GM18505 (cell line): ENCODE data around the gene ODAD4.

Experiments
- ATAC-seq: cut with Tn5 transposase; IDR thresholded peaks from one replicate; pipeline ENCODE4 v1.9.1; 2021; ENCODE audit not compliant: unreplicated experiment
- POLR2A ChIP-seq: IDR thresholded peaks from 4 replicates; pipeline ENCODE4 v1.6.1; 2011; ENCODE audit warnings: borderline replicate concordance; ENCODE audit not compliant: insufficient read depth, insufficient read length; ENCODE audit errors: extremely low read depth

ODAD4 gene

DNA sequence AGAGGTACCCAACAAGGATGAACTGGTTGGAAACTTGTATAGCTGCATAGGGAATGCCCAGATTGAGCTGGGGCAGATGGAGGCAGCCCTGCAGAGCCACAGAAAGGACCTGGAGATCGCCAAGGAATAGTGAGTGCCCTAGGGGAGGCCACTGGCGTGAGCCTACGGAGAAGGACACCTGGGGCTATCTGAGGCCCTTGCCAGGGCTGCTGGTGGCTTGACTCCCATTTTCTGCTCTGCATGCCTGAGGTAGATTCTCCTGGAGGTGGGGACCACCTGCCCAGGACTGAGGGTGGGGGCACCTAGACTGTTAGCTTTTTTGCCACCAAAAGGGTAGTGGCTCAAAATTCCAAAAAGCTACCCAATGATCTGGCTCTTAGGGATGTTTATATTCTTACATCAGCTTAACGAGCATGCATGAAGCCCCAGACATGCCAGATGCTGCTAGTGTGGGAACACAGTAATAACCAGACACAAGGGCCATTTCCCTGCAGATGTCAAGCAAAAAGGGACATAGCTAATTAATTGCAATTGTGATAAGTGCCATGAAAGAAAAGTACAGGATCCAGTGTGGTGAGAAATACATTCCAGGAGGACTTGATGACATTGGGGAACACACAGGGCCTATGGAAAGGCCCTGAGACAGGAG, 8.8 kb downstream of the ODAD4 start:
- no peak for TF ChIP-seq POLR2A
- ATAC-seq: no peak

DNA sequence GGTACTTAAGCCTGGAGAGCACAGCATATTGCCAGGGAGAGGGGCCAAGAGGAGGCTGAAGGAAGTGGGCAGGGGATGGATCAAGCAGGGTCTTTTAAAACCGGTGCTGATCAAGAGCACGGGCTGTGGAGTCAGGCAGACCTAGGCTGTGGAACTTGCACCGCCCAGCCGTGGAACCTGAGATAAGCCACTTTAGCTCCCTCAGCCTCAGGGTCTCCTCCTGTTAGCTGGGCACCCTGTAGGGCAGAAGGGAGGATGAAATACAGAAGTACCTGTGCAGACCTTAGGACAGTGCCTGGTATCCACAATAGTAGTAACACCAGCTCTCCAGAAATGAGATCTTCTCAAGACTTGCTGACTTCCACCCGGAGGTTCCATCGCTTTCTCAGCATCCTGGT, 9.3 kb downstream of the ODAD4 start:
- no peak for TF ChIP-seq POLR2A
- ATAC-seq: no peak

GRCh38 chr17:41941168-41941567, 10.8 kb downstream of the ODAD4 start:
- no peak for TF ChIP-seq POLR2A

DNA sequence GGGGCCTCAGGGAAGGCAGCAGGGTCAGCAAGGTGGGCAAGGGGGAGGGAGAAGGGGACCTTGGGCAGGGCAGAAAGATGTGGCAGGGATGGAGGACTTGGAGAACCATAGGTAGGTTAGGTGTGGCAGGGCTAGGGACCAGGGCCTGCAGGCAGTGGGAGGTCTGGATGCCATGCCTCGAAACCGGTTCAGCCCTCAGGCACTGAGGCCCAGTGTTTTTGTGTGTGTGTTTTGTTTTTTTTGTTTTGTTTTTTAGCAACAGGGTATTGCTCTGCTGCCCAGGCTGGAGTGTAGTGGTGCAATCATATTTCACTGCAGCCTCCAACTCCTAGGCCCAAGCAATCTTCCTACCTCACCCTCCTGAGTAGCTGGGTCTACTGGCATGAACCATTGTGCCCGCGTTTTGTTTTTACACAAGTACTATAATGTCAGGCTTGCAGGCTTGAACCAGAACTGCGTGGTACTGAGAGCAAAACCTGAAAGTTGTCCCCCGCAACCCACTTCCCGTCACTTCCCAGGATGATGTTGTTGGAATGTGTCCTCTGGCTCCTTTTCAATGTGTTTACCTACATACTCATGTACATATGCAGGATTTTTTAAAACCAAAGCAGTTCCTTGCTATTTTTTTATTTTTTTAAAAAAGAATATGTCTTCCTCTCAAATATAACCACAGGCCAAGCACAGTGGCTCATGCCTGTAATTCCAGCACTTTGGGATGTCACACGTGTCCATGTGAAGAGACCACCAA, 12.4 kb downstream of the ODAD4 start:
- ATAC-seq: no peak
- no peak for TF ChIP-seq POLR2A

More at GRCh38 chr17:41941168-41941567, 10.8 kb downstream of the ODAD4 start:
- ATAC-seq: no peak

DNA sequence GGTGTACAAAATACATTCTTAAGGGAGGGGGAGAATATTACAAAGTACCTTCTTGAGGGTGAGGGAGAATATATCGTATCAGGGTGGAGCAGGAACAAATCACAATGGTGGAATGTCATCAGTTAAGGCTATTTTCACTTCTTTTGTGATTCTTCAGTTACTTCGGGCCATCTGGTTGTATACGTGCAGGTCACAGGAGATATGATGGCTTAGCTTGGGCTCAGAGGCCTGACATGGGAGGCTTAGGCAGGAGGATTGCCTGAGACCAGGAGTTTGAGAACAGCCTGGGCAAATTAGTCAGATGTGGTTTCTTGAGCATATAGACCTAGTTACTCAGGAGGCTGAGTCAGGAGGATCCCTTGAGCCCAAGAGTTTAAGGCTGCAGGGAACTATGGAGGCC, 13.1 kb downstream of the ODAD4 start:
- ATAC-seq: no peak
- no peak for TF ChIP-seq POLR2A

DNA sequence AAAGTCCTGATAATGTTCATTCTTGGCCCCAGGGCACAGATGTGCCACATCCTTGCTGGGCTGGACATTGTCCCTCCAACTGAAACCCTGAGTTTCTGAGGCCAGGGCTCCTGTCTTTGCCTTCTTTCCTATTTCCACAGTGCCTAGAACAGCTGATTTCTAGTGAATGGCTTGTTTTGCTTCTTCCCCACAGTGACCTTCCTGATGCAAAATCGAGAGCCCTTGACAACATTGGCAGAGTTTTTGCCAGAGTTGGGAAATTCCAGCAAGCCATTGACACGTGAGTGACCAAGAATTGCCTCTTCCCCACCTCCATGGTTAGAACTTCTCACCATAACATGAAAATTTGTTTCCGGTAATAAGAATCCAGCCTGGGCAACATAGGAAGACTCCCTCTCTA, 14.5 kb downstream of the ODAD4 start:
- no peak for TF ChIP-seq POLR2A
- no peak for ATAC-seq

DNA sequence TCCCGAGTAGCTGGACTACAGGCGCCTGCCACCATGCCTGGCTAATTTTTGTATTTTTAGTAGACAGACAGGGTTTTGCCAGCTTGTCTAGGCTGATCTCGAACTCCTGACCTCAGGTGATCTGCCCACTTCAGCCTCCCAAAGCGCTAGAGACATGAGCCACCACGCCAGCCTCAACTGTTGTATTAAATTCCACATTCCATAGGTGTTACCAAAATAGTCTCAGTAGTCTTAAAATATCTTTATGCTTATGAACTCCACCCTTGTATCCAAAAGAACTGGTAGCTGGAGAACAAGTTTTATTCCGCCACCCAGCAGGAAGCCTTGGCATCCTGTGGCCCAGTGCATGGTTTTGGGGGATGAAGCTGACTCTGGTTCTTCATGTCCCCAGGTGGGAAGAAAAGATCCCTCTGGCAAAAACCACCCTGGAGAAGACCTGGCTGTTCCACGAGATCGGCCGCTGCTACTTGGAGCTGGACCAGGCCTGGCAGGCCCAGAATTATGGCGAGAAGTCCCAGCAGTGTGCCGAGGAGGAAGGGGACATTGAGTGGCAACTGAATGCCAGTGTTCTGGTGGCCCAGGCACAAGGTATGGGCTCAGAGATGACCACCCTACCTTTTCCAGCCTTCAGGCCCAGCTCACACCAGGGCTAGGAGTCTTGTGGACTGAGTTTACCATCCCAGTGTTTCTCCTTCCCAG, 18.5 kb downstream of the ODAD4 start:
- TF ChIP-seq POLR2A: no peak
- no peak for ATAC-seq

GRCh38 chr17:41956522-41956921, 26.1 kb downstream of the ODAD4 start:
- TF ChIP-seq POLR2A: no peak
- no peak for ATAC-seq

DNA sequence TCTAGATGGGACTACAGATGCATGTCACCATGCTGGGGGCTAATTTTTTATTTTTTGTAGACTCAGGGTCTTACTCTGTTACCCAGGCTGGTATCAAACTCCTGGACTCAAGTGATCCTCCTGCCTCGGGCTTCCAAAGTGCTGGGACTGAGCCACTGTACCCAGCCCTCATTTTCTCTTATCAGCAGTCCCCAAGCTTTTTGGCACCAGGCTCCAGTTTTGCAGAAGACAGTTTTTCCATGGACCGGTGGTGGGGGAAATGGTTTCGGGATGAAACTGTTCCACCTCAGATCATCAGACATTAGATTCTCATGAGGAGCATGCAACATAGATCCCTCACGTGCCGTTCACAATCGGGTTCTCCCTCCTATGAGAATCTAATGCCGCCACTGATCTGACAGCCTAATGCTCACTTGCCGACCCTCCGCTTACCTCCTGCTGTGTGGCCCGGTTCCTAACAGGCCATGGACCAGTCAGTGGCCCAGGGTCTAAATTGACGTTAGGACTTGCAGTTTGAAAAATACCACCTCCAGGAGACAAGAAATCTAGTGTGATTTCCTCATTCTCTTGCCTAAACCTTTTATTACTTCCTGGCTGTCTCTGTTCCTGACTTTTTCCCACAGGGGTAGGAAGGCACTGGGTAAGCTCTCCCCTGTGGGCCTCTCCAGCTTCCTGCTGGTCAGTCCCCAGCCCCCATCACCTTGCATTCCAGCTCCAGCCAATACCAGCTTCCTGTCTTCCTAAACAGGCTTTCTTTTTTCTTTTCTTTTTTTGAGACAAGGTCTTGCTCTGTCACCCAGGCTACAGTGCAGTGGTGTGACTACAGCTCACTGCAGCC, 26.8 kb downstream of the ODAD4 start:
- no peak for TF ChIP-seq POLR2A
- ATAC-seq: no peak

DNA sequence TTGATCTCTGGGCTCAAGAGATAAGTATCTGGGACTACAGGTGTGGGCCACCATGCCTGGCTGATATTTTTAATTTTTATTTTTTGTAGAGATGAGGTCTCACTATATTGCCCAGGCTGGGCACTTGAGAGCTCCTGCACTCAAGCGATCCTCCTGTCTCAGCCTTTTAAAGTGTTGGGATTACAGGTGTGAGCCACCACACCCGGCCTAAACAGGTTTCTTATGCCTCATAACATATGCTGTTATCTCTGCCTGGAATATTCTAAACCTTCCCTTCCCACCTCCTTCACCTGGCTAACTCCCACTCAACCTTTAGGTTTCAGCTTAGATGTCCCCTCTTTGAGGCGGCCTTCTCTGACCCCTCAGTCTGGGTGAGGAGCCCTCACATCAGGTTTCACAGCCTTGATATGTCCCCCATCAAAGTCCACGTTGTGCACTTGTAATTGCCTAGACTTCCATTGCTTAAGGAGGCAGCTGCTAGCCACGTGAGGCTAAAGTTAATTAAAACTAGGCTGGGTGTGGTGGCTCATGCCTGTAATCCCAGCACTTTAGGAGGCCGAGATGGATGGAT, 27.5 kb downstream of the ODAD4 start:
- ATAC-seq: no peak
- no peak for TF ChIP-seq POLR2A

DNA sequence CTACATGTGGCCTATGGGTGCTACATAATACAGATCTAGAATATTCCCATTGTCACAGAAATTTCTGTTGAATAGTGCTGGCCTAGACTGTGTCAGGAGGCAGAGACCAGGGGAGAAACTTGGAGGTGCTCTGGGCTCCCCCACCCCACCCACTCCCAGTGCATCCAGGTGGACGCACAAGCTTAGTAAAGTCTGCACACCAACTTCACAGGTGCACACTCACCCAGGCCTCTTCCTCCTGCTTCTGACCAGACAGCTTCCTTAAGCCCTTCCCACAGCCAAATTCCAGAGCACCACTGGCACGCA, 28.6 kb downstream of the ODAD4 start:
- ATAC-seq: no peak
- TF ChIP-seq POLR2A: no peak

DNA sequence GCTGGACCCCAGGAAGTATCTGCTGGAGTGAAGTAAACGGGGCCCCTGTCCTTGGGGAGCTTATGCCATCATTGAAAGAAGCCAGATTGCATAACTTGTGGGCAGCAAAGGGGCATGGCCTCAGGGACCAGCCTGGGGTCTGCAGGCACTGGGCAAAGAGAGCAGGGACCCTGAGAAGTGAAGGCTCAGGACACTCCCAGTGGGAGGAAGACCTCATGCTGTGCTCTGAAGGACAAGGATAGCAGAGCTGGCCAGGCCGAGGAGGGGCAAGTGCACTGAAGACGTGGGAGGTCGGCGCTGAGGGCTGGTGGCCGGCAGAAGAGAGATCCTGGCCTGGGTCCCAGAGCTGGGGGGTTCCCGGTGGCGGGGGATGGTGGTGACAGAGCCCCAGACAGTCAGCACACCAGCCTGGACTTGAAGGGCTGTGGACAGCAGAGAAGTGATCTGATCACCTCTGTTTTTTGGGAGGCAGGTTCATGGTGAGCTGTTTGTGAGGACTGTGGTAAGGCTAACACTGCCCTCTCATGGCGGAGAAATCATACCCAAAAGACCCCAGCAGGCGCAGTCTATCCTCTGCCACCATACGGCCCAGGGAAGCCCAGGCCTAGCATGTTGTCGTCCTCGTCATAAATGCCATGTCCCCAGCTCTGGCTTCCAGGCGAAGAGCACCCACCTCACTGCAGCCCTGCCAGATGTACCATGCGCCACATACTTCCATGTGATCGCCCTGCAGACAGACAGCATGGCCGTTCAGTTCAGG, 29.1 kb downstream of the ODAD4 start:
- ATAC-seq: no peak
- no peak for TF ChIP-seq POLR2A

DNA sequence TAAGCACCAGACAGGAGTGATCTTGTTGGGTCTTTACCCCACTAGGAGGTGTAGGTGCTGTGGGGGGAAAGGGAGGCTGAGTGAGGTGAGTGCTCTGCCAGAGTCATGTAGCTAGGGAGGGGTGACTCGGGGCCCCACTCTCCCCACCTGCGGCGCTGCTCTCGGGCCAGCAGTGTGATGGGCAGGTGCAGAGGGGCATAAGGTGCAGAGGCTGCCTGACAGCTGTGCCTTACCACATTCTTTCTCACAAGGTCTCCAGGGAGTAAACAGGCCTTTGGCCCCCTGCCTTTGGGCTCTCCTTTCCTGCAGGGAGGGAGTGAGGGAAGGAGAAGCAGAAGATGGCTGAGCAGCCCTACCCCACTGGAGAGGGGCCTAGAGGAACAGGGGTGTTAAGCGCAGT, 31.7 kb downstream of the ODAD4 start:
- TF ChIP-seq POLR2A: no peak
- ATAC-seq: no peak

DNA sequence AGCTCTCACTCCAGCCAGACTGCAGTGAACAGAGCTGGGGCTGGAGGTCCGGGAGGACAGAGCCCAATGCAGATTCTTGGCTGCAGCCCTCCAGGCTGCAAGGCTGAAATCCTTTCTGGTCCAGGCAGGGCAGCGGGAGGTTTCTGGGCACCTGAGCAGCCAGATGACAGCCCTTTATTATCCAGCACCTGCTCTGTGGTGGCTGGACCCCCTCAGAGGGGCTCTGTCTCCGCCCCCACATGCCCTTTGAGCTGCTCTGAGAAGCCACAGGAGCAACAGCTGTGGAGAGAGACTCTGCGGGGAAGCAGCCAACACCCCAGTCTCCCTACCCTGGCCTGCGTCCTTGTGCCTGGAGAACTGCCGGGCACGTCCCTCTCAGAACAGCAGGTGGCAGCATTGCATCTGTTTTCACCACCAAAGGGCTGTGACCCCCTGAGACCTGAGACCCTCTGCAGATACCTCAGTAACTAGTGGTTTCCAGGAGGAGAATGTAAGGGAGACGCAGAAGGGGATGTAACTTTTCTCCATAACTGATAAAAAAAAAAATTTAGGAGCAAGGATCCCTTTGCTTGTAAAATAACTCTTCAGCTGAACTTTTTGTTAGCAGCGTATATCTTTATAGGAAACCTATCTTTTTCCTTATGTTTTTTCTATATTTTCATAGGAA, 32.5 kb downstream of the ODAD4 start:
- TF ChIP-seq POLR2A: no peak
- ATAC-seq: no peak
